ENCODE results near the gene CD24. TPM values are rescaled to one million over a fixed set of nuclear protein-coding genes. Genes with fewer than 3 reads are reported as not detected.
"Not testable (repeated sequence)": the region's sequence is repeated elsewhere in the genome, so short reads cannot be mapped to it uniquely, and the experiment has no call there.

The CD24 gene
- total RNA-seq, 2 donors from 2014 or later: 0.41 to 0.63 TPM

GRCh38 chr6:106997392-106998158 is 23.0 kb upstream of the CD24 start:
- H3K4me3 ChIP-seq: no peak overlapping the region
- H3K4me1 ChIP-seq: no peaks in the 10 kb centered on the region
- H3K27ac ChIP-seq: no peak overlapping the region
- TF ChIP-seq CTCF (IDR thresholded peaks at IDR 0.05): peak in 1 of 2 donors; percentile 56
- H3K27me3 ChIP-seq: no peaks in the 10 kb centered on the region
- no peak for DNase-seq (ENCODE audit: low spot score)
- H3K36me3 ChIP-seq: no peaks in the 10 kb centered on the region
- no peaks in the 10 kb centered on the region for H3K9me3 ChIP-seq

DNA sequence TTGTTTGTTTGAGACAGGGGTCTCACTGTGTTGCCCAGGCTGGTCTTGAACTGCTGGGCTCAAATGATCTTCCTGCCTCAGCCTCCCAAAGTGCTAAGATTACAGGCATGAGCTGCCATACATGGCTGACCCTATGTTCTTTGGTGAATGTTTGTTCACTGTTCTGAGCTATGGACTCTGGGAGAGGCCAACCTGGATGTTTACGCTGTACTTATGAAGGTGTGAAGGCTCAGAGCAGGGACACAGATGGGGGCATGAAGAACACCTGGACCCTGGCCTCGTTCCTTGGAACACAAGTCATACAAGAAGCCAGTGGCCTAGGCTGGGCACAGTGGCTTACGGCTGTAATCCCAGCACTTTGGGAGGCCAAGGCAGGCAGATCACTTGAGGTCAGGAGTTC is 21.1 kb upstream of the CD24 start:
- H3K4me1 ChIP-seq: no peaks in the 10 kb centered on the region
- H3K4me3 ChIP-seq: no peak overlapping the region
- H3K9me3 ChIP-seq: no peaks in the 10 kb centered on the region
- no peak for TF ChIP-seq CTCF (IDR thresholded peaks at IDR 0.05)
- no peak for DNase-seq (ENCODE audit: low spot score)
- H3K27me3 ChIP-seq: no peaks in the 10 kb centered on the region
- H3K27ac ChIP-seq: no peak overlapping the region
- no peaks in the 10 kb centered on the region for H3K36me3 ChIP-seq

DNA sequence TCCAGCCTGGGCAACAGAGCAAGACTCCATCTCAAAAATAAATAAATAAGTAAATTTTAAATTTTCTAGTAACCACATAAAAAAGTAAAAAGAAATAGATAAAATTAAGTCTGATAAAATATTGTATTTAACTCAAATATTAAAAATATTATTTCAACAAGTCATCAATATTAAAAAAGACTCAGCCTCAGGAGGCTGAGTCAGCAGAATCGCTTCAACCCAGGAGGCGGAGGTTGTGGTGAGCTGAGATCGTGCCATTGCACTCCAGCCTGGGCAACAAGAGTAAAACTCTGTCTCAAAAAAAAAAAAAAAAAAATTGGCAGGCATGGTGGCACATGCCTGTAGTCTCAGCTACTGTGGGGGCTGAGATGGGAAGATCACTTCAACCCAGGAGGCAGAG is 15.2 kb upstream of the CD24 start:
- H3K4me3 ChIP-seq; H3K9me3 ChIP-seq; H3K4me1 ChIP-seq; H3K27ac ChIP-seq; DNase-seq (ENCODE audit: low spot score); H3K36me3 ChIP-seq; H3K27me3 ChIP-seq: not testable (repeated sequence)

DNA sequence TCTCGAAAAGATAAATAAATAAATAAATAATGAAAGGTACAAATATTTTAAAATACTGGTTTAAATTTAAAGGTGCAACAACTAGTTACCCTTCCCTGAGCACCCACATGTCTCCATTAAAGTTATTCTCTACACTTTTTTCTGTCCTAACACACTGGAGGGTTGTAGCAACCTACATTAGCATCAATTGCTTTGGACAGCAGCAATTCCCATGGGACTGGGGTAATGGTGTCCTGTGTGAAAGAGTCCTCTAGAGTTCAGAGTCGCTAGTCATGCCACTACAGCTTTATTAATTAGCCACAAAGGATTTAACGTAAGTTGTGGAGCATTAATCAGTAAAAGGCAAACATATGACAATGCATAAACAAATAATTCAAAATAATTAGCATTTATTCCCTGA is 14.1 kb upstream of the CD24 start:
- no peaks in the 10 kb centered on the region for H3K27me3 ChIP-seq
- no peak for TF ChIP-seq CTCF (IDR thresholded peaks at IDR 0.05)
- H3K36me3 ChIP-seq: no peaks in the 10 kb centered on the region
- H3K27ac ChIP-seq: no peak overlapping the region
- H3K4me1 ChIP-seq: no peaks in the 10 kb centered on the region
- no peaks in the 10 kb centered on the region for H3K9me3 ChIP-seq
- H3K4me3 ChIP-seq: no peak overlapping the region
- DNase-seq (ENCODE audit: low spot score): no peak

DNA sequence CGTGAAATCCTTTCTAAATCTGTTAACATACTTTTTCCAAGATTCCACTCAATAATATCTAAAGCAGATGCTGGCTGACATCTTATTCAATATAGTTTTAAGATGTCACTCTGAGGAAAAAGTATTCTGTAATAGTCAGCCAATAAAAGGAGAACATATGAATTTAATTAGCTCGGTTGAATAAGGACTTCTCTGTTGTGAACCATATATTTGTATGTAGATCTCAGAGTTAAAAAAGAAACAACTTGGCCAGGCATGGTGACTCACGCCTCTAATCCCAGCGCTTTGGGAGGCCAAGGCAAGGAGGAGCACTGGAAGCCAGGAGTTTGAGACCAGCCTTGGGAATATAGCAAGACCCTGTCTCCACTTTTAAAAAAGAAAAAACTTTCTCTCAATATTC is 7.4 kb upstream of the CD24 start:
- TF ChIP-seq CTCF (IDR thresholded peaks at IDR 0.05): no peak
- Histone ChIP-seq H3K27me3 (peaks cover 0 to 6% of the 10 kb centered on the region in 2 donors), H3K27ac (no peak overlapping the region)

GRCh38 chr6:106980926-106981325 is 6.4 kb upstream of the CD24 start:
- no peak for TF ChIP-seq CTCF (IDR thresholded peaks at IDR 0.05)
- DNase-seq (ENCODE audit: low spot score): no peak
- Histone ChIP-seq H3K4me1 (no peaks in the 10 kb centered on the region), H3K36me3 (no peaks in the 10 kb centered on the region), H3K9me3 (no peaks in the 10 kb centered on the region), H3K27me3 (peaks cover 0 to 15% of the 10 kb centered on the region in 2 donors), H3K4me3 (no peak overlapping the region), H3K27ac (no peak overlapping the region)

More for the DNA sequence above, 7.4 kb upstream of the CD24 start:
- H3K36me3 ChIP-seq: no peaks in the 10 kb centered on the region
- no peaks in the 10 kb centered on the region for H3K9me3 ChIP-seq
- no peak for DNase-seq (ENCODE audit: low spot score)
- H3K4me1 ChIP-seq: no peaks in the 10 kb centered on the region
- no peak overlapping the region for H3K4me3 ChIP-seq

Measured in right atrium auricular region (tissue), 2 donors.